Adrenal gland (tissue), 12 donors: ENCODE data around the gene SLCO1B3. TPM values are rescaled to one million over a fixed set of nuclear protein-coding genes. Genes with fewer than 3 reads are reported as not detected.

Experiments used
- DNase-seq, 7 donors: peaks; one replicate each; pipeline ENCODE4 v3.0.0-alpha.2; 2019 to 2020
- H3K27ac ChIP-seq, 5 donors: fragments of 200-600 bp; sonication (generic) in 4 of 5; 1 replicate in 3 of 5; 2 replicates in 2 of 5; pipeline versions ENCODE4 v1.5.1 to v1.8.0; 2016 to 2020; ENCODE audit warnings: mild to moderate bottlenecking in 1 of 5
- H3K27me3 ChIP-seq: fragments of 200-600 bp; 2 replicates; pipeline ENCODE4 v1.8.0; 2021
- H3K36me3 ChIP-seq, 2 donors: fragments of 200-600 bp; replicated peaks in 1 of 2; 1 replicate in 1 of 2; 2 replicates in 1 of 2; pipeline versions ENCODE4 v1.5.1 to v1.8.0; 2018 to 2022
- H3K4me1 ChIP-seq, 2 donors: fragments of 200-600 bp; replicated peaks in 1 of 2; 1 replicate in 1 of 2; 2 replicates in 1 of 2; pipeline versions ENCODE4 v1.5.1 to v1.8.0; 2018 to 2021
- H3K4me3 ChIP-seq, 4 donors: fragments of 200-600 bp; sonication (generic) in 3 of 4; one replicate each; pipeline ENCODE4 v1.5.1; 2016 to 2018
- H3K9me3 ChIP-seq, 3 donors: fragments of 200-600 bp; sonication (generic) in 1 of 3; replicated peaks in 1 of 3; 1 replicate in 2 of 3; 2 replicates in 1 of 3; pipeline versions ENCODE4 v1.5.1 to v1.8.0; 2016 to 2021
- CTCF ChIP-seq, 6 experiments: fragments of 450-650 bp in 4 of 6; fragments of 200-600 bp in 2 of 6; sonication (generic) in 1 of 6; IDR thresholded peaks; 1 replicate in 5 of 6; 2 replicates in 1 of 6; pipeline versions ENCODE4 v1.5.1 to v1.8.0; 2016 to 2021; ENCODE audit warnings: antibody characterized with exemption in 6 of 6, mild to moderate bottlenecking in 2 of 6, moderate library complexity in 1 of 6
- POLR2A ChIP-seq, 2 donors: fragments of 450-650 bp; IDR thresholded peaks; one replicate each; pipeline ENCODE4 v1.6.1; 2017; ENCODE audit warnings: antibody characterized with exemption in 2 of 2, mild to moderate bottlenecking in 2 of 2, moderate library complexity in 1 of 2
- WGBS, 4 donors: extraction: QIAGEN DNeasy Blood & Tissue Kit in 2 of 4; methylation state at CpG; one replicate each; pipeline versions ENCODE4 v1.1.5 to v1.1.7; 2013 to 2017; 5-methylcytosine and 5-hydroxymethylcytosine counted together
- intact Hi-C, 2 donors: fragments of 100-400 bp; cut with DNase I; formaldehyde crosslinking; loops; one replicate each; pipeline versions ENCODE4 v1.14.1 to v1.15.0; 2022 to 2023
- polyA plus RNA-seq, 3 donors: library from polyadenylated mRNA; stranded (reverse); fragments of 200-250 nt in 2 of 3; fragments of 350-450 nt in 1 of 3; fragmentation: Illumina TruSeq in 1 of 3; extraction: RNeasy Lipid Tissue Mini Kit (QIAGEN cat#74804) in 1 of 3; gene quantifications; one replicate each; pipeline ENCODE4 v1.2.3, GENCODE V29; 2013 to 2014
- total RNA-seq, 9 donors: library from RNA; depleted of rRNA in 4 of 9; stranded (reverse); fragments of >200 nt in 4 of 9; fragments of 120-200 nt in 1 of 9; fragmentation: NEBNext Ultra II Directional in 1 of 9; extraction: Animal tissue kit (Norgen Biotek cat#: 25700) in 1 of 9; gene quantifications; one replicate each; pipeline versions ENCODE4 v1.1.0 to v1.2.4, GENCODE V29; 2013 to 2023
- donor health status: healthy with polysubstance abuse.
- donor health status: Bipolar disorder and iron deficiency.
- donor health status: DM: yes; HTN: yes; CAD: no.
- donor health status: DM: no; HTN: no; CAD: no.
- donor health status: DM: no; HTN: no; CAD: no.
- donor health status: DM: yes; HTN: yes; CAD: no.

SLCO1B3 gene
- total and polyA plus RNA-seq, 12 donors: 0.07 TPM; not detected in 11

- Histone ChIP-seq H3K36me3 (no peaks in the 10 kb centered on the region), H3K27me3 (no peaks in the 10 kb centered on the region), H3K9me3 (no peaks in the 10 kb centered on the region), H3K4me1 (no peaks in the 10 kb centered on the region), H3K27ac (no peak overlapping the region), H3K4me3 (no peak overlapping the region)
- DNase-seq: no peak
- TF ChIP-seq CTCF (IDR thresholded peaks at IDR 0.05): no peak
- no peak for TF ChIP-seq POLR2A (IDR thresholded peaks at IDR 0.05)
- intact Hi-C loops: no loop called here
- 63 to 67% (median 66%) methylated on average over 4 of the region's 4 CpGs for WGBS, 4 donors
These were observed 12.4 kb downstream of the SLCO1B3 start for GRCh38 chr12:20822925-20823324.

GRCh38 chr12:20829919-20830318, 19.4 kb downstream of the SLCO1B3 start:
- no peak overlapping the region for H3K27ac ChIP-seq
- 70 to 91% (median 73%) methylated on average over 3 of the region's 3 CpGs for WGBS, 4 donors
- H3K4me1 ChIP-seq: no peaks in the 10 kb centered on the region
- no peaks in the 10 kb centered on the region for H3K9me3 ChIP-seq
- no peak overlapping the region for H3K4me3 ChIP-seq
- TF ChIP-seq POLR2A (IDR thresholded peaks at IDR 0.05) (no peak), CTCF (IDR thresholded peaks at IDR 0.05) (no peak)
- intact Hi-C loops: no loop called here
- no peak for DNase-seq
- no peaks in the 10 kb centered on the region for H3K27me3 ChIP-seq
- H3K36me3 ChIP-seq: no peaks in the 10 kb centered on the region

- WGBS, 4 donors: 57 to 73% (median 63%) methylated on average over 1 of the region's 1 CpG
These were observed 20.0 kb downstream of the SLCO1B3 start for GRCh38 chr12:20830456-20830855.

GRCh38 chr12:20832911-20833310, 22.4 kb downstream of the SLCO1B3 start:
- 65 to 72% (median 71%) methylated on average over 4 of the region's 4 CpGs for WGBS, 4 donors
- TF ChIP-seq POLR2A (IDR thresholded peaks at IDR 0.05) (no peak), CTCF (IDR thresholded peaks at IDR 0.05) (no peak)
- Histone ChIP-seq H3K27me3 (no peaks in the 10 kb centered on the region), H3K27ac (no peak overlapping the region), H3K9me3 (peaks cover 0 to 5% (median 0%) of the 10 kb centered on the region in 3 donors), H3K36me3 (no peaks in the 10 kb centered on the region), H3K4me3 (no peak overlapping the region), H3K4me1 (no peaks in the 10 kb centered on the region)
- DNase-seq: no peak
- intact Hi-C loops: no loop called here

More at GRCh38 chr12:20830456-20830855, 20.0 kb downstream of the SLCO1B3 start:
- intact Hi-C loops: no loop called here
- no peak for DNase-seq
- Histone ChIP-seq H3K27ac (no peak overlapping the region), H3K9me3 (no peaks in the 10 kb centered on the region), H3K4me1 (no peaks in the 10 kb centered on the region), H3K27me3 (no peaks in the 10 kb centered on the region), H3K4me3 (no peak overlapping the region), H3K36me3 (no peaks in the 10 kb centered on the region)
- no peak for TF ChIP-seq CTCF (IDR thresholded peaks at IDR 0.05)
- no peak for TF ChIP-seq POLR2A (IDR thresholded peaks at IDR 0.05)
